ENCODE results near the gene TEN1. TPM values are rescaled to one million over a fixed set of nuclear protein-coding genes. Genes with fewer than 3 reads are reported as not detected.
"Not testable (repeated sequence)": the region's sequence is repeated elsewhere in the genome, so short reads cannot be mapped to it uniquely, and the experiment has no call there.

Gene TEN1, protein sequence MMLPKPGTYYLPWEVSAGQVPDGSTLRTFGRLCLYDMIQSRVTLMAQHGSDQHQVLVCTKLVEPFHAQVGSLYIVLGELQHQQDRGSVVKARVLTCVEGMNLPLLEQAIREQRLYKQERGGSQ
- total RNA-seq, result 10 to 100 TPM; 11.1 to 12.7 TPM
- long read RNA-seq, donor 1, partial matches to known transcripts, result 0 of 2 reads
- long read RNA-seq, donor 1, other reads (novel, unspliced or antisense), result 0 of 2 reads
- long read RNA-seq, donor 2, transcript TEN1-201 (4 exons, 994 nt), result major isoform, 24 of 26 reads
- long read RNA-seq, donor 2, partial matches to known transcripts, result 0 of 26 reads
- long read RNA-seq, donor 2, other reads (novel, unspliced or antisense), result 2 of 26 reads

DNA sequence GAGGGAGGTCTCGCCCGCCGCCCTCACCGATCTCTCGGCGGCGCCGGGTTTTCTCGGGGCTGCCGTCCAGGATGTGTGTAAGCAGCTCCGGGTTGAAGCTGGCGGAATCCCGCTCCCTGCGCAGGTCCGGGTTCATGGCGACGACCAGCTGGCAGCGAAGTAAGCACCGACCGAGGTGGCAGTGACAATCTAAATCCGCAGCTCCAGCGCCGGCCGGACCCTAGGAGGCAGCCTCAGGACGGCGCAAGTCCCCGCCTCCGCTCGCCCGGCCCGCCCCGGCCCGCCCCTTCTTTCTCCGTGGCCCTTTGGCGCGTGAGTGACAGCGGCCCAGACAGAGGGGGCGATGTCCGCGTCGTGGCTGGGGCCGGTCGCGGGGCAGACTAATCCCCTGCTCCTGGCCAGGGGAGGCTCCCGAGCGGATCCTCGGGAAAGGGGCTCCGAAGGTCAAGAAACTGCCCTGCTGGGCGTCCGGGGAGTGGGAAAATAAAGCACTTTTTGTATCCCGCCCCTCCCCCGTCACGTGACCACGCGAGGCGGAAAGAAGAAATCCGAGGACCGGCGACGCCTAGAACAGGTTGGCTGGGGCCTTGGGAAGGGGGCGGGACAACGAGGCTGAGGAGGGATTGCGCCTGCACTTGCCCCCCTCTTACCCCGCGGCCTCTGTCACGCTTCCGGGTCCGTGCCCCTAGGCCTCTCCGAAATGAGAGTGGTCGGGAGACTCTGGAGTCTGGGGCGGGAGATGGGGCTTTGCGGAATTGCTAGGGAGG, at the start of gene TEN1, which contains the start of gene ACOX1:
TSS of gene TEN1 (plus strand) at position 303 of the 767 bp plus-strand sequence. CDS start 6,953 bp downstream, outside the sequence.
TSS of gene ACOX1 (minus strand) at position 229 of the 767 bp plus-strand sequence. CDS start at position 136, 93 bp downstream.
- intact Hi-C loops (cut with DNase I), result no loop called here
- DNase-seq (ENCODE audit: low spot score), result peak; percentile 99

DNA sequence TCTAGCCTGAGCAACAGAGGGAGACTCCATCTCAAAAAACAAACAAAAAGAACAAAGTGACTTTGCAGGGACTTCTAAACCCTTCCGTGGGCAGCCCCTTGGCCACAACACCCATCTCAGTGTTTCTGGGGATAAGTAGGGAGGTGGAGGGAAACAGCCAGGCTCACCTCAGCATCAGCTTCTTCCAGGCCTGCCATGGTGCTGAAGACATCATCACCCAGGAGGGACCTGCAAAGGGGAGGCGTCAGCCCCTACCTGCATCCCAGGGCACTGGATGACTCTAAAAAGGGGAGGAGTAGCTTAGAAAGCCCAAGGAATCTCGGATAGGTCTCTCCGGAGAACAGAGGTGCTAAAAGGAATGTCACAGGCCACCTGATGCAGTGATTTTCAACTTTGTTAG, 48.0 kb upstream of the TEN1 start:
- intact Hi-C loops (cut with DNase I), result no loop called here
- DNase-seq (ENCODE audit: low spot score), result peak; percentile 22

DNA sequence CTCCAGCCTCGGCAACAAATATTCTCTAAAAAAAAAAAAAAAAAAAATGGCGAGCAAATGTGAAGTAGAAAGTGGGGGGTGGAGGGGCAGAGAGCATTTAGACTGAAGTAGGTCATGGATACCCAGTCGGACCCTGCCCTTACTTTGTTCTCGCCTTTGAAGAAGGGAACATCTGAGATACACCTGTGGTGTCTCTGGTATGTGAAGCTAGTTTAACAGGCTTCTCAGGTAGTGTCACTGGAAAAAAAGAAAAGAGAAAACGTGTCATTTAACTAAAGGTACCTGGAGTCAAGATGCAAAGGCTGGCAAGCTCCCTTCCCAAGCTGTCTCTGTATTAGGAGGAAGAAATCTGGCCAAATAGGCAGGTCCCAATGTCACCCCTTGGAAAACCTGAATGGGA, 46.2 kb upstream of the TEN1 start:
- intact Hi-C loops (cut with DNase I), result no loop called here
- peak; percentile 5 for DNase-seq (ENCODE audit: low spot score)

DNA sequence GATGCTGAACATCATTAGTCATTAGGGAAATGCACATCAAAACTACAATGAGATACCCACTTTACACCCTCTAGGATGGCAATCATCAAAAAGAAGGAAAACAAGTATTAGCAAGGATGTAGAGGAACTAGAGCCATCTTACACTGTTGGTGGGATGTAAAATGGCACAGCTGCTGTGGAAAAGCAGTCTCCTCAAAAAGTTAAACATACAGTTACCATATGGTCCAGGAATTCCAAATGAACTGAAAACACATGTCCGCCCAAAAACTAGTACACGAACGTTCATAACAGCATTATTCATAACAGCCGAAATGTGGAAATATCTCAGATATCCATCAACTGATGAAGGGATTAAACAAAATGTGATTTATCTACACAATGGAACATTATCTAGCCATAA, 45.2 kb upstream of the TEN1 start:
- intact Hi-C loops (cut with DNase I), result no loop called here
- no peak for DNase-seq (ENCODE audit: low spot score)

DNA sequence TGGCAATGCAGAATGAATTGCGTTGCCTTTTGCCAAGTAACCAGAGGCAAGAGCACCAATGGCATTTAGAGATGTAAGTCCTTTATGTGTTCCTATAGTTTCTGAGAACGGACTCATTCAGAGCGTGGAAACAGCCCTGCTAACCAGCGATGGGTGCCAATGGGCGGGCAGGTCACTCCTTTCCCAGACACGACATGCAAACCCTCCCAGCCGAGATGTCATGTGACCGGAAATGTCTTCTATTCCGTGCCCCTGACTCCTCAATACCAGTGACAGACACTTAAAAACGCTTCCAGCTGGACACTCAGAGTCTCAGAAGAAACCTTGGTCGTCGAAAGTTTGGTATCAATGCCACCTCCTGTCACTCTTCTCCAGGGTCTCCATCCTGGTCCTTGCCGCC, 41.4 kb upstream of the TEN1 start:
- intact Hi-C loops (cut with DNase I), result no loop called here
- peak; percentile 41 for DNase-seq (ENCODE audit: low spot score)

DNA sequence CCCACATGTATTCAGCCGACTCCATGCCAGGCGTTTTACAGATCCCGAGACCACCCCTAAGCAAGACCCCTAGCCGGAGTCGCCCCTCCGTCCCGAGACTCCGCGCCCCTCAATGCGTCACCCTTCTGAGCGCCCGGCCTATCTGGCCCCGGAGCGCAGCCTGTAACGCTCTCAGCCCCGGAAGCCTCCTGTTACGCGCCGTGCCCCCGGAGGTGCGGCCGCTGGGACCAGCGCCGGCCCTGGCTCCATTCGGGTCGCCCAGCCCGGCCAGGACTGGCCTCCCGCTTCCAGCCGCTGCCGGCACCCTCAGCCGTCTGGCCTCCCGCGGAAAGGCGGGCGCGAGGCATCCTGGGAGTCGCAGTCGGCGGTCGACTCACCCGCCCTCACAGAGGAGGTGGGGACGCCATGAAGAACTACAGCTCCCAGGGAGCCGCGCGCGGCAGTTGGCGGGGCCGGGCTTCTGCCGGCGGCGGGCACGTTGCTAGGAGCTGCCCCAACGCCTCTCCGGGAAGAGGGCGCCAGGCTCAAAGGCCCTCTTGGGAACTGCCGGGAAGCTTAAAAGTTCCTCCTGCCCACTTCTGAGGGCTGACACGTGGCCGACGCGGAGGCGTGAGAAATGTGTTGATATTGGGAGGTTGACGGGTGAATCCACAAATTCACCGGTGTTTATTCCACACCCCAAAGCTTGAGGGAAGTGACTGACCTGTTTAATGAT, 38.2 kb upstream of the TEN1 start, which contains the start of gene FBF1:
TSS of gene FBF1 (minus strand) at position 316 of the 715 bp plus-strand sequence. CDS start 2,893 bp downstream, outside the sequence.
- peak; percentile 98 for DNase-seq (ENCODE audit: low spot score)
- intact Hi-C loops (cut with DNase I), result loop anchor here in 1 of 2 donors (1.0 kb wide), 1 partner anchor 39 kb away; no protein-coding TSS in a partner anchor

DNA sequence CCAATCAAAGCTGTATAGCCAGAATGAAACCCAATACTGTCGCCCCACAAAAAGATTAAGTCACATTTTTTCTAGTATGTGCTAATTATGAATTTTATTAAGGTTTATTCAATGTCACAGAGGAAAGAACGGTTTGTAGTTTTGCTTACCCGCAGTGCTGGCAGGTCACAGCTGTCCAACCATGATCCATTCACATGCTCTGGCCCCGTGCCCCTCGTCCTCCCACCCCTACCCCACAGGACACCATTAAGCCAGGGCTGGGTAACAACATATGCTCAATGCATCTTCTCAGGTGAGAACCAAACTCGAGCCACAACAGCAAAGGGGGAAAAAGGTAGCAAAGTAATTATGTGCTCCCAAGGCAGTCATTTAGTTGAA, 37.6 kb upstream of the TEN1 start:
- peak; percentile 5 for DNase-seq (ENCODE audit: low spot score)
- intact Hi-C loops (cut with DNase I), result no loop called here

DNA sequence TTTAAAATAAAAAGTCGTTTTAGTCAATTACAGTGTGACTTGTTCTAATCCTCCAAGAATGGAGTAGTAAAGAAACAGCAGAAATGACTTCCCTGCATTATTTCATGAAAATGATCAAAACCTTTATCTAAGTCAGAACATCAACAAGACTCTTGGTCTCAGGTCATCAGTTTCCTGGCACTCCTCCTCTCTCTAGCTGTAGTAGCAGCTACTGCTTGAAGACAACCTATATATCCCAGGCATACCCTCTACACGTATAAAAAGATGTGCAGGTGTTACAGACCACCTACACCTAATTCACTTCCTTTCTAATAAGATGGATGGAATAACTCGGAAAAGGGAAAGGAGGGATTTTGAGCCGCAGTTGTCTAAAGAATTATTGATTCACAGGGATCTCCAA, 36.6 kb upstream of the TEN1 start:
- intact Hi-C loops (cut with DNase I), result no loop called here
- DNase-seq (ENCODE audit: low spot score), result no peak

DNA sequence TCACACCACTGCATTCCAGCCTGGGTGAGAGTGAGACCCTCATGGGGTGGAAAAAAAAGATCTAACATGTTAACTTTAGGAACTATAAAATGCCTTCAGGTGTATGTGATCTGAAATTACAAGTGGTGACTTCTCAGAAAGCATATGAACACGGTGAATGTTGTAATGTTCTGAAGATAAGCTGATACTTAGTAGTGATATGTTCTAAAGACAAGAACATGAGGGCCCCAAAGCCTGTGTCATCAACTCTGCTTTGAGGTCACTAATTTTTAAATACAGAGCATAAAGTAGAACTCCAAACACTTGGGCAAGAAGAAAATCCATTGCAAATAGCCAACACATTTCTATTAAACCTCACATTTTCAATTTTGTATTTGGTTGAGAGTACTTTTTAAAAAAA, 35.5 kb upstream of the TEN1 start:
- intact Hi-C loops (cut with DNase I), result no loop called here
- DNase-seq (ENCODE audit: low spot score), result peak; percentile 12

DNA sequence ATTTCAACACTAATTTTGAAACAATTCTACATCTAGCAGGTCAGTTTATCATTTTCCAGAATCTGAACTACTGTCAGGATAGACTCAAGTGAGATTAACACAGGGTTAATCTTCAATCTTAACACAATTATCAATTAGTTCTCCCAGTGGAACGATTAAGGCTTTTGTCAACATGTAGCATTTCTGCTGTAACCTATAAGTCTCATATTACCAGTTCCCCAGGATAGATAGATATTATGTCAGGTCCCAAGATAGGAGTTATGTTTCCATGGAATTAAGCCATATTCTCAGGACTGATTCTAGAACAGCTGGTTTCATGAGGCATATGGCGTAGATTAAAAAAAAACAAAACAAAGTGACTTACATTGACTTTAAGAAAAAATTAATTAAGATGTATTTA, 33.8 kb upstream of the TEN1 start:
- intact Hi-C loops (cut with DNase I), result no loop called here
- no peak for DNase-seq (ENCODE audit: low spot score)

DNA sequence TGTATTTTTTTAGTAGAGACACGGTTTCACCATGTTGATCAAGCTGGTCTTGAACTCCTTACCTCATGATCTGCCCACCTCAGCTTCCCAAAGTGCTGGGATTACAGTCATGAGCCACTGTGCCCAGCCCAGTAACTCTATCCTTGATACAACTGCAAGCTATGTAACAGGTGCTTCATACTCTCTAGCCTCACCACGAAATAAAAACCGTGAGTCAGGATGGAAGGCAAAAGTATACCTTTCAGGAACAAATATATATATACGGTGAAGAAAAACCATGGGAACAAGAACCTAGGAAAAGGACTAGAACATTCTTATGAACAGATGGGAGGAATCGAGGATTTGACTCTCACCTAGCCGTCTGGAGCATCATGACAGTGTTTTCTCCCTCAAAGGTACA, 28.6 kb upstream of the TEN1 start:
- peak; percentile 2 for DNase-seq (ENCODE audit: low spot score)
- intact Hi-C loops (cut with DNase I), result no loop called here

DNA sequence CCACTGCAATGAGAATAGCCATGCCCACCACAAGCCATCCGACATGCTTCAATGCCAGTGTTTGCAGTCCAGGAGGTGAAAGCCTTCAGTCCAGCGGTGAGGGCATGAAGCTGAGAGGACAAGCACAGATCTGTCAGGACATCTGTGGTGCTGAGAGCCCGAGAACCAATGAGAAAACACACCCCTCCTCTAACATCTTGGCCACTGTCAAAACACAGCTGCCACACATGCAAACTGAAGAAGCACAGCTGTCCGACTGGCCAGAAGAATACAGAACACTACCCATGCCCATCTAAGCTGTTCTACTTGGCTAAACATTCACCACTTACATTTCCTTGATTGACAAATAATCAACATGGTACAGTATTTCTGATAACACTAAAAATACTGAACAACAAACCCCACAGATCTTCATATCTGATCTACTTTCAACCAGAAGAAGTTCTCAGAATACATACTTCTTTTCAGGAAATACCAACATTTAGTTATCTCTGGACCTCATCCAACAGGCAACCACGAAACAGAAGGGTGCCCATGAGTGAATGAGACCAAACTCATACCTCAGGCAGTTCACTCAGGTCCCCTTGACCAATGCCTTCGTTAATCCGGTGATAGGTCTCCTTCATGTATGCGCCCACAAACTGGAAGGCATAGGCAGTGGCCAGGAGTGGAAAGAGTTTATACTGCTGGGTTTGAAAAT, 28.0 kb upstream of the TEN1 start:
- intact Hi-C loops (cut with DNase I), result no loop called here

DNA sequence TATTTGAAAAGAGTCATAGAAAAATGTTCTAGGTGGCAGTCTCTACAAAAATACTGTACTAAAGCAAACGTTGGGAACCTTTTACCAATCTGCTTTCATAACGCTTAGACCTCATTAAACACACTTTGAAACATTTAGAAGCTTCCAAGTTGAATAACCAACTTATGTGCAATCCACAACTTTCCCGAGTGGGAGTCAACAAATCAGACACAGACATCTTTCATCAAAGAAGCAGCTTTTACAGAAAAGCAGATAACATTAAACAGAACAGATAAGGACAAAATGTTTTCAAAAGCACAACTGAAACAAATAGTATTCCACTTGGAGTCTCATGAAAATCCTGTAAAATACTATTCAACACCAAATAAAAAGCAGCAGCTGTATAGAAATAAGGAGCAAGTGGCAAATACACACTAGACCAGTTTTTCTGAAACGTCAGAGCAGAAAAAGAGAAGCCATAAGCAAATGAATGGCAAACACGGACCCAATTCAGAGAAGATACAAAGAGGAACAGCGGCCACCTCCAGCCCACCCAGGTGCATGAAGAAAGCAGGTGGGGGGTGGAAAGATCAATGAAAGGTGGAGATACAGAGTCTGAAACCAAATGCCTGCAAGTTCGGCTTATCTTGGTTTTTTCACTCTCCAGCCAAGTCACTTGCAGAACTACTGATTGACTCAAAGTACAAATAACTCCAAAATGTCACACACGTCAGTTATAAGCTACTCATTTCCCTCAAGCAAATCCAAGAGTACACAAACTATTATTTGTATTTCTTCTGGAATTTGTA, 19.8 kb upstream of the TEN1 start:
- DNase-seq (ENCODE audit: low spot score), result no peak
- intact Hi-C loops (cut with DNase I), result no loop called here

More for the DNA sequence above, 28.0 kb upstream of the TEN1 start:
- DNase-seq (ENCODE audit: low spot score), result no peak

DNA sequence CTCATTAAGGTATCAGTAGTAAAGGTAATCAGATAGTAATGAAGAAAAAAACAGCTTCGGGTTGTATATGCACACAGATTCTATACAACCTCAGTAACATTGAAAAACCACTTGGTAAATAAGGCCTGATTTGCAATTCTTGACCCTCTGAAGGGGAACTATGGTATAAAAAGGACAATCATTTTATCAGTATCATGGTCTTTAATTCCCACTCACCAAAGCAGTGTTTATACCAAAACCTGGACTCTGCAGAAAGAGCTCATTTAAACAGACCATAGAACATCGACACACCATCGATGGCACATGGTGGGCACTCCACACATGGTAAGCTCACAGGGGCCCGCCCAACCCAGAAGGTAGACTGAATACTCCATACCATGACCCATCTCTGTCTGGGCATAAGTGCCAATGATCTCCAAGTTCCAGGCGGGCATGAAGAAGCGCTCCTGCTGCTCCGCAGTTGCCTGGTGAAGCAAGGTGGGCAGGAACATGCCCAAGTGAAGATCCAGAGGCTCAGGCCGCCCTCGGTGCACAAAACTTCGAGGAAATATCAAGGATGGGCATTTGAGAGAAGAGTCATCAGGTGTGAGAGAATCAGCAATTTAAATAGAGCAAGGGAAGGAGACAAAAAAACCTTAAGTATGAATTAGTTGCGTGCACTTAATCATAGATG, 19.1 kb upstream of the TEN1 start:
- intact Hi-C loops (cut with DNase I), result no loop called here
- no peak for DNase-seq (ENCODE audit: low spot score)

DNA sequence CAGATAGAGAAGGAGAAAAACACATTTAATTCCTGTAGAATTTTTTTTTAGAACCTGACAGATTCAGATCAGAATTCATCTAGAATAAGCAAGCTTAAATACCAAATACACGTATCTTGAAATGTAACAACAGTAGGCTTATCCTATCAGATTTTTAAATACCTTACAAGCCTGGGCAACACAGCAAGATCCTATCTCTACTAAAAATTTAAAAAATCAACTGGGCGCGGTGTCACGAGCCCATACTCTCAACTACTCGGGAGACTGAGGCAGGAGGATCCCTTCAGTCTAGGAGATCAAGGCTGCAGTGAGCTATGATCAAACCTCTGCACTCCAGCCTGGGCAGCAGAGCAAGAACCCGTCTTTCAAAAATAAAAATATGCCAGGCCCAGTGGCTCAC, 13.6 kb upstream of the TEN1 start:
- intact Hi-C loops (cut with DNase I), result no loop called here
- DNase-seq (ENCODE audit: low spot score), result no peak

DNA sequence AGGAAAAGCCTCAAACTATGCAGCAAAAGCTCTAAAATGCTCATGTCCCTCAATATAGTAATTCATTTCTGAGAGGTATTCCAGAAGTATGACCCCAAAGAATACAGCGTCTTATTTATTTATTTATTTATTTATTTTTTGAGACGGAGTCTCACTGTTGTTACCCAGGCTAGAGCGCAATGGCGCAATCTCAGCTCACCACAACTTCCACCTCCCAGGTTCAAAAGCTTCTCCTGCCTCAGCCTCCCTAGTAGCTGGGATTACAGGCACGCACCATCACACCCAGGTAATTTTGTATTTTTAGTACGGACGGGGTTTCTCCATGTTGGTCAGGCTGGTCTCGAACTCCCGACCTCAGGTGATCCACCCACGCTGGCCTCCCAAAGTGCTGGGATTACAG, 10.0 kb upstream of the TEN1 start:
- intact Hi-C loops (cut with DNase I); DNase-seq (ENCODE audit: low spot score): not testable (repeated sequence)

DNA sequence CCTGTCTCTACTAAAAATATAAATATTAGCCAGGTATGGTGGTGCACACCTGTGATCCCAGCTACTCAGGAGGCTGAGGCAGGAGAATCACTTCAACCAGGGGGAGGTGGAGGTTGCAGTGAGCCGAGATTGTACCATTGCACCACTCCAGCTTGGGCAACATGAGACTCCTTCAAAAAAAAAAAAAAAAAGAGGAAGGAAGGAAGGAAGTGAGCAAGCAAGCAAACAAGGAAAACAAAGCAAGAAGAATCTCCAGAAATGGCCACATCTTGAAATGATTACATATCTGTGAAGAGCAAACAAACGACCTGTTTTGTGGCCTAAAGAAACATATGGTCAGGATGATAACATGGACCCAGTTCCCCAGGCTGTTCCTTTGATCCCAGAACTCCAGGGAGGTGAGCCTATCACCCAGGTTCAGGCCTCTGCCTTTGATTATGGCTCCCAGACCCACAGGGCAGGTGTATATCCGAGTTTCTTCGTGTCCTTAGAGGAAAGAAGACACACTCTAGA, 9.0 kb upstream of the TEN1 start:
- no peak for DNase-seq (ENCODE audit: low spot score)
- intact Hi-C loops (cut with DNase I), result no loop called here

DNA sequence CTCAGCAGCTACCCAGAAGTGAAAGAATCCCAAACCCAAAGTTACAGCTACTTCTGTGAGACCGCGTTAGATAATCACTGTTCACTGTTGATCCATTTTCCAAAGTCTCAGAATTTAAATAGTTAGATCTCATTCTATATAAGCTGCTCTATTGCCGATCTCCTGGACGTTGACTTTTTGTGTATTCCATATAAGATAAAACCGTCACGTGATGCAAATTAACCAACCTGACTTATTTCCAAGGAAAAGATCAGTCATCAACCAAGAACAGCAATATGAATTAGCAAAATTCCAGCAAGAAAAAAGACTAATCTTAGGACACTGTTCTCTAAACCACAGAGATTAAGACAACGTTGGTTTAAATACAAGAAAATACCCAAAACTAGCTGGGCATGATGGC, 8.4 kb upstream of the TEN1 start:
- DNase-seq (ENCODE audit: low spot score), result no peak
- intact Hi-C loops (cut with DNase I), result no loop called here
